22Rv1 (cell line): ENCODE results near the gene SMIM35.
"Not testable (repeated sequence)": the region's sequence is repeated elsewhere in the genome, so short reads cannot be mapped to it uniquely, and the experiment has no call there.

Source experiments
- H3K27ac ChIP-seq: fragments of 450-650 bp; 2 replicates; pipeline ENCODE4 v1.5.1; 2017
- CTCF ChIP-seq: fragments of 450-650 bp; IDR thresholded peaks from 2 replicates; pipeline ENCODE4 v1.5.1; 2017; ENCODE audit warnings: mild to moderate bottlenecking
- ZFX ChIP-seq: fragments of 450-650 bp; IDR thresholded peaks from 2 replicates; pipeline ENCODE4 v1.6.1; 2017; ENCODE audit warnings: antibody characterized with exemption, borderline replicate concordance

The SMIM35 gene

DNA sequence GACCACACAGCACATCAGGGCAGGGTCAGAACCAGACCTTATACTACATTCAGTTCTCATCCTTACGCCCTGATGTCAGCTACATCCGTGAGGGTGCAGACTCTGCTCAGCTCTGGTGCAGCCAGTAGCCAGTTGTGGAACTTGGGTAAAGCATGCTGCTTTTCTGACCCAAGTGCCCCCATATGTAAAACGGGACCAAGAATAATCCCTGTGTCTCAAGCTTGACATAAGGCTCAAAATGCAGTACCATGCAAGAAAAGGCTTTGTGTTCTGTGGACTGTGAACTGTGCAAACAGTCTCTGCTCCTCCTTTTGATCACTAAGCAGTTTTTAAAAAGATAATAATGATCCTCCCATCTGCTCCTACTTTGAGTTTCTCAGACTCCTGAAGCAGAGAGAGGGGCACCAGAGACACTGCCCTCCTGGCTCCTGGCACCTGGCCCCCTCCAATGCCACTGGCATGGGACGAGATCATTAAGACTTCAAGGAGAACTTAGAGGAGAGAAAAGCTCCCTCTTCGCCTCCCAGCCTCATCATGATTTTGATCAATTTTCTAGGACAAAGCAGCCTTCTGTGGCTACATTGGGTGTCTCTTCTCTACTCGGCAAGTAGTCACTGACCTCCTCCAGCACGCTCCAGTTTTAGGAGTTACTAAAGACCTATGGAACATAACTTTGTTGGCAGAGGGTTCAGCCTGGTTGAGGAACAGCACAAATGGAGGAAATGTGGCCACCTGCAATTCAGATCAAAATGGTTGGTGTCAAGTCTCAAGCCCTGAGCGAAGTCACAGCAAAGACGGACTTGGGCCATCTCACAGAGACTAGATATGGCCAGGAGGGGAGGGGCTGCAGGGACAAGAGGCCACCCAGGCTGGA, 76.7 kb downstream of the SMIM35 start:
- H3K27ac ChIP-seq = no peak overlapping the region
- TF ChIP-seq CTCF (no peak), ZFX (no peak)

DNA sequence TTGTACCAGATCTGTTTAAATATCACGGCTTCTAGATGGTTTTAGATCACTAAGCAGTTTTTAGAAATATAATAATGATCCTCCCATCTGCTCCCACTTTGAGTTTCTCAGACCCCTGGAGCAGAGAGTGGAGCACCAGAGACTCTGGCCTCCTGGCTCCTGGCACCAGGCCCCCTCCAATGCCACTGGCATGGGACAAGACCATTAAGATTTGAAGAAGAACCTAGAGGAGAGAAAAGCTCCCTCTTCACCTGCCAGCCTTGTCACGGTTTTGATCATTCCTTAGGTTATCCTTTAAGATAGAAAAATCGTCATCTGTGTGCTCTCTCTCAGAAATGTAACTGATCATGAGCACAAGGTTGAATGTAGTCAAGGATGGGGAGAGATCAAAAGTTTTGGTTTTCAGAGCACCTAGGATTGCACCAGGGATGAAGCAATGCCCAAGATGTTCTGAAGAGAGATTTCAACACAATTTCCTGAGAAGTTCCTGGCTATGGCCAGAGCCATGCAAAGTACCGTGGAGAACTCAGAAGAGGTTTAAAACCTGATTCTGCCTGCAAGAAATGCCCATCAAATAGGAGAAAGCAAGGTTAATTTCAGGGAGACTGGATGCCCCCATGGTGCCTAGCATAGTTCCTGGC, 78.4 kb downstream of the SMIM35 start:
- H3K27ac ChIP-seq = no peak overlapping the region

GRCh38 chr11:118007563-118008270, 79.0 kb downstream of the SMIM35 start:
- H3K27ac ChIP-seq = not testable (repeated sequence)

More for the DNA sequence above, 78.4 kb downstream of the SMIM35 start:
- TF ChIP-seq ZFX (no peak), CTCF (no peak)

DNA sequence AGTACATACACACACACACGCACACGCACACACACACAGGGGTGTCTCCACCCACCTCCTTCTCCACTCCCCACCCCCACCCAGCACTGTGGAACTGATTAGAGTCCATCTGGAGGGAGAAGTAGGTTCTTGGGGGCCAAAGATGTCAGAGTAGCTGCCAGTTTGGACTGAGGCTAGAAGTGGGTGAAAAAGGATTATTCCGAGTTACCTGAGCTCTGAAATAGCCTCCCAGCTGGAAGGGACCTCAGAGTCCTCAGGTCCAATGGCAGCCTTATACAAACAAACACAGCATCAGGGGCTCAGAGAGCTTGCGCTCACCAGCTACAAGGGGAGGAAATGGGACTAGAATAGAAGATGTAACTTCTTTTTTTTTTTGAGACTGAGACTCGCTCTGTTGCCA, 79.7 kb downstream of the SMIM35 start:
- no peak overlapping the region for H3K27ac ChIP-seq
- TF ChIP-seq CTCF (no peak), ZFX (no peak)

- H3K27ac ChIP-seq = no peak overlapping the region
- TF ChIP-seq CTCF = no peak
- no peak for TF ChIP-seq ZFX
These were observed 80.6 kb downstream of the SMIM35 start for GRCh38 chr11:118006153-118006534.

- no peak overlapping the region for H3K27ac ChIP-seq
- no peak for TF ChIP-seq CTCF
- TF ChIP-seq ZFX = no peak
These were observed 81.3 kb downstream of the SMIM35 start for GRCh38 chr11:118005224-118006152.
